ENCODE data around the gene RERE. TPM values are rescaled to one million over a fixed set of nuclear protein-coding genes. Genes with fewer than 3 reads are reported as not detected.

RERE gene
- total RNA-seq, 1 experiment from 2014 or later: 217 TPM

DNA sequence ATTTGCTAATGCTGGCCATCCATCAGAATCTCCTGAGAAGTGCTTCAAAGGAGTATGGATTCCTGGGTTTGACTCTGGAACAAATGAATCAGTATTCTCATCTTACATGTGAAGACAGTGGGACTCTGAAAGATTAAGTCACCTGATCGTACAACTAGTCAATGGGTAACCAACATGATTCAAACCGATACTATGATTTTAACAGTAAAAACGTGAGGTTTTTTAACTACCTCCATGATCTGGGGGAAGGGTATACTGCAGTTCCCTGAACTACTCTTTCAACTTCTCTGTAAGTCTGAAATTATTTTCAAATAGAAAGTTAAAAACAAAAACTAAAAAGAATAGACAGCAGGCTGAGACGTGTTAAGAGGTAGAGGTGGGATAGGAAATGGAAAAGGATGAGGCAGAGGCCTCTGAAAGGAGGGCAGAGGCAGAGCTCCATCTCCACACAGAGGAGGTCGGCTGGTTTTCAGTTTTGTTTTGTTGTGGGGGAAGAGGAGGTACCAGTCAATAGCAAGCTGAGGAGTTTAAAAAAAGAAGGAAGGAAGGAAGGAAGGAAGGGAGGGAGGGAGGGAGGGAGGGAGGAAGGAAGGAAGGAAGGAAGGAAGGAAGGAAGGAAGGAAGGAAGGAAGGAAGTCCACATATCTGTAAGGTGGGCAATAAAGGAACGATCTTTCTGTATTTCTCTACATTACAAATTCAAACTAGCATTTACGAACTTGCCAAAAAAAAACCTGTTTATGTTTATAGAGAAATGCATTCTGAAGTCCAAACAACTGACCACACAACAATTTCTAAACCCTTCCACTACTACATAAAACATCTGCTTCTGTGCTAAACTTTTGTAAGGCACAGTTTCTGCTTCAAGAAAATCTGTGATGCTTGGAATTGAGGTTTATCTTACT is 213.1 kb downstream of the RERE start:
- no peaks in the 10 kb centered on the region for H3K27me3 ChIP-seq (ENCODE audit: control insufficient read depth, insufficient read depth, low read length)
- H3K36me3 ChIP-seq (ENCODE audit: control insufficient read depth, insufficient read depth, low read length): no peaks in the 10 kb centered on the region
- intact Hi-C loops (cut with micrococcal nuclease; ENCODE audit: unreplicated experiment) (no loop called here), in situ Hi-C loops (cut with HindIII; ENCODE audit: low pct_unique_long_range_greater_than_20kb, low sequenced_read_pairs) (no loop called here)
- ChIA-PET CTCF (no interaction called here), POLR2A (no interaction called here)
- DNase-seq (ENCODE audit: low read depth, low spot score) (no peak), ATAC-seq (no peak)
- no peak overlapping the region for H3K4me3 ChIP-seq (ENCODE audit: low read depth in 2 of 2, low read length in 2 of 2)
- no peak overlapping the region for H3K27ac ChIP-seq (ENCODE audit: low read length)
- H3K9me3 ChIP-seq (ENCODE audit: control insufficient read depth, insufficient read depth, low read depth, low read length): no peaks in the 10 kb centered on the region
- H3K4me1 ChIP-seq (ENCODE audit: control insufficient read depth, insufficient read depth, low read length): peaks cover 2% of the 10 kb centered on the region; the same call in 1 of the 2 replicates
- TF ChIP-seq, protein P1, sequence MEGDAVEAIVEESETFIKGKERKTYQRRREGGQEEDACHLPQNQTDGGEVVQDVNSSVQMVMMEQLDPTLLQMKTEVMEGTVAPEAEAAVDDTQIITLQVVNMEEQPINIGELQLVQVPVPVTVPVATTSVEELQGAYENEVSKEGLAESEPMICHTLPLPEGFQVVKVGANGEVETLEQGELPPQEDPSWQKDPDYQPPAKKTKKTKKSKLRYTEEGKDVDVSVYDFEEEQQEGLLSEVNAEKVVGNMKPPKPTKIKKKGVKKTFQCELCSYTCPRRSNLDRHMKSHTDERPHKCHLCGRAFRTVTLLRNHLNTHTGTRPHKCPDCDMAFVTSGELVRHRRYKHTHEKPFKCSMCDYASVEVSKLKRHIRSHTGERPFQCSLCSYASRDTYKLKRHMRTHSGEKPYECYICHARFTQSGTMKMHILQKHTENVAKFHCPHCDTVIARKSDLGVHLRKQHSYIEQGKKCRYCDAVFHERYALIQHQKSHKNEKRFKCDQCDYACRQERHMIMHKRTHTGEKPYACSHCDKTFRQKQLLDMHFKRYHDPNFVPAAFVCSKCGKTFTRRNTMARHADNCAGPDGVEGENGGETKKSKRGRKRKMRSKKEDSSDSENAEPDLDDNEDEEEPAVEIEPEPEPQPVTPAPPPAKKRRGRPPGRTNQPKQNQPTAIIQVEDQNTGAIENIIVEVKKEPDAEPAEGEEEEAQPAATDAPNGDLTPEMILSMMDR (IDR thresholded peaks at IDR 0.05): no peak
- TF ChIP-seq, protein P2, sequence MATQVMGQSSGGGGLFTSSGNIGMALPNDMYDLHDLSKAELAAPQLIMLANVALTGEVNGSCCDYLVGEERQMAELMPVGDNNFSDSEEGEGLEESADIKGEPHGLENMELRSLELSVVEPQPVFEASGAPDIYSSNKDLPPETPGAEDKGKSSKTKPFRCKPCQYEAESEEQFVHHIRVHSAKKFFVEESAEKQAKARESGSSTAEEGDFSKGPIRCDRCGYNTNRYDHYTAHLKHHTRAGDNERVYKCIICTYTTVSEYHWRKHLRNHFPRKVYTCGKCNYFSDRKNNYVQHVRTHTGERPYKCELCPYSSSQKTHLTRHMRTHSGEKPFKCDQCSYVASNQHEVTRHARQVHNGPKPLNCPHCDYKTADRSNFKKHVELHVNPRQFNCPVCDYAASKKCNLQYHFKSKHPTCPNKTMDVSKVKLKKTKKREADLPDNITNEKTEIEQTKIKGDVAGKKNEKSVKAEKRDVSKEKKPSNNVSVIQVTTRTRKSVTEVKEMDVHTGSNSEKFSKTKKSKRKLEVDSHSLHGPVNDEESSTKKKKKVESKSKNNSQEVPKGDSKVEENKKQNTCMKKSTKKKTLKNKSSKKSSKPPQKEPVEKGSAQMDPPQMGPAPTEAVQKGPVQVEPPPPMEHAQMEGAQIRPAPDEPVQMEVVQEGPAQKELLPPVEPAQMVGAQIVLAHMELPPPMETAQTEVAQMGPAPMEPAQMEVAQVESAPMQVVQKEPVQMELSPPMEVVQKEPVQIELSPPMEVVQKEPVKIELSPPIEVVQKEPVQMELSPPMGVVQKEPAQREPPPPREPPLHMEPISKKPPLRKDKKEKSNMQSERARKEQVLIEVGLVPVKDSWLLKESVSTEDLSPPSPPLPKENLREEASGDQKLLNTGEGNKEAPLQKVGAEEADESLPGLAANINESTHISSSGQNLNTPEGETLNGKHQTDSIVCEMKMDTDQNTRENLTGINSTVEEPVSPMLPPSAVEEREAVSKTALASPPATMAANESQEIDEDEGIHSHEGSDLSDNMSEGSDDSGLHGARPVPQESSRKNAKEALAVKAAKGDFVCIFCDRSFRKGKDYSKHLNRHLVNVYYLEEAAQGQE (IDR thresholded peaks at IDR 0.05; ENCODE audit: insufficient read depth in 1 of 2, low read depth in 2 of 2, low read length in 1 of 2): no peak
- TF ChIP-seq POLR2AphosphoS5 (IDR thresholded peaks at IDR 0.05; ENCODE audit: low read depth, low read length) (no peak), SIN3A (IDR thresholded peaks at IDR 0.05; ENCODE audit: borderline replicate concordance, insufficient read depth, low read depth, low read length) (no peak), TCF7L2 (IDR thresholded peaks at IDR 0.05; ENCODE audit: low read depth, low read length) (no peak)
- no TSS peak for BruUV-seq (replicated peaks)

DNA sequence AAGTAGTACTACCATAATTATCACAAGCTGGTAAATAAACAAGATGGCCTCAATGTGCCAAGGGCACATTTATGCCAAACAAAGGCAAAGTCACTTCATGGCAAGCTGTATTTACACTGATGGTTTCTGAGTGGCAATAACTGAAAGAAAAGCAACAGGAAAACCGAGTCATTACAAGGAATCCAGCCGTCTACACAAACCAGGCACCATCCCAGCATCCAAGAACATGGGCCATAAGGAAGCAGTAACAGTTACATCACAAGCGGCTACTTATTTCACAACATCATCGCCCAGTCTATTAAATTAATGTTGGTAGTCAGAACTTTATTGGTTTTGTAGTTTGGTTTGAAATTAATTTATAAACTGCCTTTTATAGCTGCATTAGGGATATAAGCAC is 214.2 kb downstream of the RERE start:
- H3K4me1 ChIP-seq (ENCODE audit: control insufficient read depth, insufficient read depth, low read length): peaks cover 9% of the 10 kb centered on the region
- ChIA-PET POLR2A (interaction anchor here (0.7 kb wide), 1 partner anchor 134 kb away, joined by 5 read pairs; no protein-coding TSS in a partner anchor), CTCF (no interaction called here)
- intact Hi-C loops (cut with micrococcal nuclease; ENCODE audit: unreplicated experiment): no loop called here
- TF ChIP-seq SIN3A (IDR thresholded peaks at IDR 0.05; ENCODE audit: borderline replicate concordance, insufficient read depth, low read depth, low read length): no peak
- TF ChIP-seq POLR2AphosphoS5 (IDR thresholded peaks at IDR 0.05; ENCODE audit: low read depth, low read length): no peak
- TF ChIP-seq TCF7L2 (IDR thresholded peaks at IDR 0.05; ENCODE audit: low read depth, low read length): no peak
- TF ChIP-seq, protein P2 (IDR thresholded peaks at IDR 0.05; ENCODE audit: insufficient read depth in 1 of 2, low read depth in 2 of 2, low read length in 1 of 2): no peak
- TF ChIP-seq, protein P1 (IDR thresholded peaks at IDR 0.05): no peak
- H3K27ac ChIP-seq (ENCODE audit: low read length): no peak overlapping the region
- H3K27me3 ChIP-seq (ENCODE audit: control insufficient read depth, insufficient read depth, low read length): no peaks in the 10 kb centered on the region
- H3K9me3 ChIP-seq (ENCODE audit: control insufficient read depth, insufficient read depth, low read depth, low read length): no peaks in the 10 kb centered on the region
- no peak overlapping the region for H3K4me3 ChIP-seq (ENCODE audit: low read depth in 2 of 2, low read length in 2 of 2)
- no peaks in the 10 kb centered on the region for H3K36me3 ChIP-seq (ENCODE audit: control insufficient read depth, insufficient read depth, low read length)
- no peak for ATAC-seq
- no peak for DNase-seq (ENCODE audit: low read depth, low spot score)
- no TSS peak for BruUV-seq (replicated peaks)
- in situ Hi-C loops (cut with HindIII; ENCODE audit: low pct_unique_long_range_greater_than_20kb, low sequenced_read_pairs): no loop called here

Data from Panc1 (cell line).